EL (cell line): ENCODE measurements around the gene SPRY1.
A peak's percentile ranks its signal among the peaks of the same experiment; 100 is the strongest.

Experiments used
- DNase-seq: peaks from one replicate; pipeline ENCODE4 v3.0.0-alpha.2; 2016

The SPRY1 gene

GRCh38 chr4:123380728-123381716 lies 15.6 kb upstream of the SPRY1 start:
- DNase-seq, result no peak

- no peak for DNase-seq
Measured at GRCh38 chr4:123381996-123382395, 14.6 kb upstream of the SPRY1 start.

GRCh38 chr4:123383566-123383965 lies 13.0 kb upstream of the SPRY1 start:
- no peak for DNase-seq

- DNase-seq, result no peak
Measured at GRCh38 chr4:123386609-123387008, 10.0 kb upstream of the SPRY1 start.

GRCh38 chr4:123390846-123391456 lies 5.6 kb upstream of the SPRY1 start:
- DNase-seq, result peak; percentile 15

GRCh38 chr4:123393721-123394120 lies 2.9 kb upstream of the SPRY1 start:
- no peak for DNase-seq

GRCh38 chr4:123397144-123398065 lies 810 bp downstream of the SPRY1 start:
- DNase-seq, result peak; percentile 62

GRCh38 chr4:123398066-123398852 lies 1.7 kb downstream of the SPRY1 start:
- DNase-seq, result peak; percentile 66

- peak; percentile 56 for DNase-seq
Measured at GRCh38 chr4:123398853-123399626, 2.4 kb downstream of the SPRY1 start.

- no peak for DNase-seq
Measured at GRCh38 chr4:123399627-123400358, 3.2 kb downstream of the SPRY1 start.

- no peak for DNase-seq
Measured at GRCh38 chr4:123401271-123402120, 4.9 kb downstream of the SPRY1 start.

GRCh38 chr4:123402121-123402465 lies 5.5 kb downstream of the SPRY1 start:
- DNase-seq, result no peak

GRCh38 chr4:123403080-123403604 lies 6.5 kb downstream of the SPRY1 start:
- no peak for DNase-seq

GRCh38 chr4:123404533-123404932 lies 7.9 kb downstream of the SPRY1 start:
- no peak for DNase-seq

- DNase-seq, result no peak
Measured at GRCh38 chr4:123405267-123405865, 8.8 kb downstream of the SPRY1 start.

GRCh38 chr4:123406872-123407271 lies 10.3 kb downstream of the SPRY1 start:
- no peak for DNase-seq

GRCh38 chr4:123408471-123409084 lies 12.0 kb downstream of the SPRY1 start:
- no peak for DNase-seq

- DNase-seq, result no peak
Measured at GRCh38 chr4:123409334-123409733, 12.7 kb downstream of the SPRY1 start.

- no peak for DNase-seq
Measured at GRCh38 chr4:123411514-123411913, 14.9 kb downstream of the SPRY1 start.
